A673 (cell line): ENCODE measurements around the gene COL13A1. TPM values are rescaled to one million over a fixed set of nuclear protein-coding genes. Genes with fewer than 3 reads are reported as not detected.

ENCODE experiments used
- BruUV-seq: library from RNA; stranded (reverse); fragments of 400-500 nt; replicated peaks from 2 replicates; lab custom pipeline; 2021; lab: Mats Ljungman, UMichigan
- CTCF ChIA-PET: fragments of 300-600 bp; sonication (Branson Sonifier 250); formaldehyde crosslinking; loops from one replicate; lab custom pipeline; 2022; ENCODE audit warnings: antibody characterized with exemption; lab: Charles Lee
- POLR2A ChIA-PET: fragments of 300-600 bp; sonication (Branson Sonifier 250); formaldehyde crosslinking; loops from one replicate; lab custom pipeline; 2022; ENCODE audit warnings: antibody characterized with exemption; ENCODE audit not compliant: low non-redundant PET; lab: Charles Lee
- DNase-seq: peaks from one replicate; pipeline ENCODE4 v3.0.0-alpha.2; 2015; ENCODE audit warnings: low spot score
- H3K27ac ChIP-seq: fragments of 200-600 bp; sonication (generic); 2 replicates; pipeline ENCODE4 v1.5.1; 2016; ENCODE audit warnings: mixed run types, low read depth, mild to moderate bottlenecking, mixed read lengths, antibody characterized with exemption, low read length; ENCODE audit not compliant: poor library complexity, severe bottlenecking
- H3K27me3 ChIP-seq: fragments of 200-600 bp; sonication (generic); replicated peaks from 2 replicates; pipeline ENCODE4 v1.6.1; 2017; ENCODE audit warnings: mixed run types, low read depth, mild to moderate bottlenecking, mixed read lengths, antibody characterized with exemption, low read length; ENCODE audit not compliant: insufficient read depth, poor library complexity
- H3K36me3 ChIP-seq: fragments of 200-600 bp; sonication (generic); 2 replicates; pipeline ENCODE4 v1.6.1; 2016; ENCODE audit warnings: mixed run types, mild to moderate bottlenecking, mixed read lengths, antibody characterized with exemption, low read length; ENCODE audit not compliant: insufficient read depth, poor library complexity, severe bottlenecking
- H3K4me1 ChIP-seq: fragments of 200-600 bp; sonication (generic); 2 replicates; pipeline ENCODE4 v1.6.1; 2017; ENCODE audit warnings: mixed run types, mild to moderate bottlenecking, mixed read lengths, antibody characterized with exemption, low read length; ENCODE audit not compliant: insufficient read depth, poor library complexity, severe bottlenecking
- H3K4me3 ChIP-seq: fragments of 200-600 bp; sonication (generic); 2 replicates; pipeline ENCODE4 v1.5.1; 2016; ENCODE audit warnings: low read depth, mixed run types, mild to moderate bottlenecking, mixed read lengths, low read length; ENCODE audit not compliant: poor library complexity, severe bottlenecking
- H3K9me3 ChIP-seq: fragments of 200-600 bp; sonication (generic); 2 replicates; pipeline ENCODE4 v1.6.1; 2016; ENCODE audit warnings: mixed run types, low read depth, mild to moderate bottlenecking, mixed read lengths, antibody characterized with exemption, low read length; ENCODE audit not compliant: poor library complexity, severe bottlenecking
- CTCF ChIP-seq: fragments of 300-800, 200-600 bp; sonication (generic); conservative IDR thresholded peaks from 2 replicates; pipeline ENCODE4 v1.5.1; 2017; ENCODE audit warnings: low read depth, mild to moderate bottlenecking, antibody characterized with exemption, low read length, moderate library complexity, mixed read lengths
- EZH2 ChIP-seq: fragments of 200-600 bp; sonication (generic); IDR thresholded peaks from 2 replicates; pipeline ENCODE4 v1.6.1; 2017; ENCODE audit warnings: borderline replicate concordance, low read depth, mild to moderate bottlenecking, mixed read lengths, antibody characterized with exemption, low read length; ENCODE audit not compliant: poor library complexity, severe bottlenecking
- intact Hi-C: fragments of 100-400 bp; cut with micrococcal nuclease; formaldehyde crosslinking; loops from one replicate; pipeline ENCODE4 v1.10.0; 2022; ENCODE audit not compliant: unreplicated experiment
- total RNA-seq: library from RNA; stranded (reverse); gene quantifications from 2 replicates; pipeline ENCODE4 v1.2.3, GENCODE V29; 2021

COL13A1 gene
- total RNA-seq, 1 experiment from 2014 or later = 2.0 TPM

GRCh38 chr10:69759641-69760040, 42.1 kb upstream of the COL13A1 start:
- ChIA-PET CTCF (no interaction called here), POLR2A (no interaction called here)
- Histone ChIP-seq H3K27me3 (no peaks in the 10 kb centered on the region), H3K4me1 (peaks cover 11% of the 10 kb centered on the region), H3K27ac (no peak overlapping the region), H3K9me3 (no peaks in the 10 kb centered on the region), H3K4me3 (no peak overlapping the region), H3K36me3 (no peaks in the 10 kb centered on the region)
- DNase-seq = no peak
- TF ChIP-seq EZH2 (no peak), CTCF (no peak)
- no TSS peak for BruUV-seq
- intact Hi-C loops = no loop called here

DNA sequence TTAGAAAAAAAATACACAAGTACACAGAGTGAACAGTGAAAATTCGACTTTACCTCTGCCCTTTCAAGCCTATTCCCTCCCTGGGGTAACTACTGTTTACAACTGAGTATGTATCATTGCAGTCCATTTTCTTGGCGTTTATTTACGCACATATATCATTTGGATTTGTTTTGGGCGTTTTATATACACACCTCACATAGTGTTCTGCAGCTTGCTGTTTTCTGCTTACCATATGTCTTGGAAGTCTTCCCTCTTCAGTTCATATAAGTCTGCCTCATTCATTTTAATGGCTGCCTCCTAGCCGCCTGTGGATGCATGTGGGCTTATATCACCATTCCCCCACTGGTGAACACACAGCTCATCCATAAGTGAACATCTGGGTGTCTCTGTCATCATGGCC, 41.6 kb upstream of the COL13A1 start:
- no peak overlapping the region for H3K27ac ChIP-seq
- intact Hi-C loops = no loop called here
- CTCF ChIA-PET = no interaction called here
- H3K36me3 ChIP-seq = no peaks in the 10 kb centered on the region
- peaks cover 11% of the 10 kb centered on the region for H3K4me1 ChIP-seq
- no peaks in the 10 kb centered on the region for H3K27me3 ChIP-seq
- H3K4me3 ChIP-seq = no peak overlapping the region
- no TSS peak for BruUV-seq
- TF ChIP-seq EZH2 (no peak), CTCF (no peak)
- no peaks in the 10 kb centered on the region for H3K9me3 ChIP-seq
- no peak for DNase-seq
- POLR2A ChIA-PET = no interaction called here

DNA sequence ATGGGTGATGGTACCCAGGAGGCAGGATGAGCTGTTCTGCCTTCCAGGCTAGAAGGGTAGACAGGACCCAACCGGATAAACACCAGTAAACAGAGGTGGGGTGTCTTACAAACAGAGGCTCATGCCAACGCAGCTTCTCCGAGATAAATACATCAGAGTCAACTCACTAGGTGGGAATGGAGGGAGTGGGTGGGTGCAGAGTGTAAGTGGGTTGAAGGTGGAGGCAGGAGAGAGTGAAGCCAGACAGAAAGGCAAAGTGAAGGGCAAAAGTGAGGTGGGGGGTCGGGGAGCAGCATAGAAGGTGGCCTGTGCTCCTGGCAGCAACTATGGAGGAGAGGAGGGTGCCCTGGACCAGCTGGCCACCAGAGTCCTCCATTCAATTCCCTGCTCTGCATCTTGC, 40.4 kb upstream of the COL13A1 start:
- CTCF ChIA-PET = no interaction called here
- H3K9me3 ChIP-seq = no peaks in the 10 kb centered on the region
- no peaks in the 10 kb centered on the region for H3K36me3 ChIP-seq
- H3K27me3 ChIP-seq = no peaks in the 10 kb centered on the region
- no peak overlapping the region for H3K27ac ChIP-seq
- H3K4me3 ChIP-seq = no peak overlapping the region
- intact Hi-C loops = no loop called here
- DNase-seq = no peak
- POLR2A ChIA-PET = no interaction called here
- H3K4me1 ChIP-seq = peaks cover 11% of the 10 kb centered on the region
- TF ChIP-seq CTCF = no peak
- no peak for TF ChIP-seq EZH2
- BruUV-seq = no TSS peak
